ENCODE data around the gene DOCK2. TPM values are rescaled to one million over a fixed set of nuclear protein-coding genes. Genes with fewer than 3 reads are reported as not detected.
A peak's percentile ranks its signal among the peaks of the same experiment; 100 is the strongest.
"Not testable (repeated sequence)": the region's sequence is repeated elsewhere in the genome, so short reads cannot be mapped to it uniquely, and the experiment has no call there.

The DOCK2 gene
- total RNA-seq, 1 donor from 2014 or later: 11.5 TPM

- no peak for DNase-seq
These were observed 194.3 kb downstream of the DOCK2 start for GRCh38 chr5:169831331-169831730.

- DNase-seq: no peak
These were observed 195.2 kb downstream of the DOCK2 start for GRCh38 chr5:169832304-169832703.

DNA sequence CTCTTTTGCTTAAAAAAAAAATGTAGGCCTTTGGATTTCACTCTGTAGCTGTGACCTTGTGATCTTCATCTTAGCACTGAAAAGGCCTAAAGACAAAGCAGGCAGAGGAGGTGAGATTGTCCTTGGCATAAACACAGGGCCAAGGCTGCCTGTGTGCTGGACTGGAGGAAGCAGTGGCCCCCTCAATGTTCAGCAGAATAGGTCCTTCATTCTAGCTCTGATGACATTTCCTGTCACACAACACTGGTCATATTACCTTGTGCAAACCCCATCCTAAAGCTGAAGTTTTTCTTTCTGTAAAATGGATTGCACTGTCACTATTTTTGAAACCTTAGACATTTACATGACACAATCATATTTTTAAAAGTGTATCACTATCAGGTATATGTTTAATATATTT, 195.8 kb downstream of the DOCK2 start:
- no peak for DNase-seq

GRCh38 chr5:169833681-169834292, 196.7 kb downstream of the DOCK2 start:
- DNase-seq: not testable (repeated sequence)

- DNase-seq: not testable (repeated sequence)
These were observed 197.5 kb downstream of the DOCK2 start for GRCh38 chr5:169834540-169834939.

GRCh38 chr5:169836835-169837536, 199.9 kb downstream of the DOCK2 start:
- DNase-seq: no peak

- DNase-seq: no peak
These were observed 200.6 kb downstream of the DOCK2 start for GRCh38 chr5:169837686-169838085.

- no peak for DNase-seq
These were observed 201.6 kb downstream of the DOCK2 start for GRCh38 chr5:169838688-169839087.

GRCh38 chr5:169840405-169840804, 203.3 kb downstream of the DOCK2 start:
- DNase-seq: no peak

DNA sequence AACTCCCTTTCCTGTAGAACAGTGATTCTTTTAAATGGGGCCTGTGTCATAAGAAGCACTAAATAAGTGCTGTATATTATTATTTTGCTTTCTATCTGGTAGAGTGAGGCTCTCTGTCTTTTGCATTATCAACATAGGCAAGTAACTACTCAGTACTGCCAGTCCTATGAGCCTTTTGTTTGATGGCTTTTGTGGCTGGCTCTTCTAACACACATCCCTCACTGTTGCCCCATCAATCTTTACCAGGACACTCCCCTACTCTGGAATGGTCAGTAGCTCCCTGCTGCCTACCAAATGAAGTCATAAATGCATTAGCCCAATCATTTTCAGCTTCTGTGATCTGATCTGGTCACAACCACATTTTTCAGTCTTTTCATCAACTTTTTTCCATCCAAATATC, 205.6 kb downstream of the DOCK2 start:
- no peak for DNase-seq

GRCh38 chr5:169847519-169847918, 210.4 kb downstream of the DOCK2 start:
- no peak for DNase-seq

DNA sequence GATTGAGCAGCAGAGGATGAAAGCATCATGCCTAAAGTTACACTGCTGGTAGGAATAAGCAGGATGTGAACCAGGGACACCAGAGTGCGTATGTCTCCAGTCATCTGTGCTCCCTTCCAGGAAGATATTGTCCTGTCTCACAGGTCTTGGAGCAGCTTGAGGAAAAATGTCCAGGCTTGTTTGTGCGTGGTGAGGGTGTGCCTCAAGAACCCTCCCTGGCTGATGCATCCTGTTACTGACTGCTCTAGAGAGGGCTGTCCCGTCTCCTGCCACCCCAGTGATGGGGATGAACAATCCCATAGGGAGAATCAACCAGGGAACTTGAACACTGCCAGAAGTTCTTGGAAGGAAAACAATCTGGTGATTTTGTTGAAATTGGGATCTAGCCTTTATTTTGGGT, 211.2 kb downstream of the DOCK2 start:
- DNase-seq: no peak

- DNase-seq: no peak
These were observed 211.7 kb downstream of the DOCK2 start for GRCh38 chr5:169848792-169849191.

GRCh38 chr5:169850409-169850808, 213.3 kb downstream of the DOCK2 start:
- DNase-seq: no peak

GRCh38 chr5:169851321-169851850, 214.3 kb downstream of the DOCK2 start:
- DNase-seq: no peak

GRCh38 chr5:169856571-169856970, 219.5 kb downstream of the DOCK2 start:
- DNase-seq: no peak

GRCh38 chr5:169860585-169860984, 223.5 kb downstream of the DOCK2 start:
- no peak for DNase-seq

DNA sequence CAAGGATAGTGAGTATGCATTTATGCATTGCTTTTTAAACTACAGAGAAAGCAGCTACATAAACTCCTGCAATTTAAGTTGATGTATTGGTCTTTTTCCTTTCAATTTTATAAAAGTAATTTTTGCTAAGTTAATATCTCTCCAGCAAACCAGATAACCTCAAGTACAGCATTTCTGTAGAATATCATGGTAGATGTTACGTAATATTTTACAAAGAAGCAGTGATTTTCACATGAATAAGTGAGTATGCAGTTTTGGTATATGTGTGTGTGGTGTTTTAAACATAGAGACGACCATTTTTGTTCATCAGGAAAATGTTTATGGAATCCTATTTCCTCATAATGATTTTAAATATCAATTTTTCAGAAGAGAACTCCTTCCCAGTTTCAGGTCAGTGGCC, 224.4 kb downstream of the DOCK2 start:
- no peak for DNase-seq

DNA sequence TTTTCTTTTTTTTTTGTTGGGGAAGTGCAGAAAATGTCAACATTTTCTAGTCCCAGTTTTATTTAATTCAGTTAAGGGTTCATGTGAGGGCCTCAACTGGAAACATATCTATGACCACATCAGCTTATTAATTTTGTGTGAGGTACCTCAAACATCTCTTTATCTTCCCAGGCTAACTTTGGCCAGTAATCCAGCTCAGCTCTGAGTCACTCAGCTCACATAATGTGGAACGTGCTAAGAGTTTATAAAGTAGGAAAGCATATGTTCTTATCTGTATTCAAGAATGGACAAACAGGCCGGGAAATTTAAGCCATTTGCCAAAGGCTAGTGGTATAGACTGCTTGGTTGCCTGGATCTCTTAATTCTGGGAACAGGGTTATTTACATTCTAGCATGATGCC, 224.9 kb downstream of the DOCK2 start:
- DNase-seq: no peak

- peak; percentile 31 for DNase-seq
These were observed 225.3 kb downstream of the DOCK2 start for GRCh38 chr5:169862391-169862811.

DNA sequence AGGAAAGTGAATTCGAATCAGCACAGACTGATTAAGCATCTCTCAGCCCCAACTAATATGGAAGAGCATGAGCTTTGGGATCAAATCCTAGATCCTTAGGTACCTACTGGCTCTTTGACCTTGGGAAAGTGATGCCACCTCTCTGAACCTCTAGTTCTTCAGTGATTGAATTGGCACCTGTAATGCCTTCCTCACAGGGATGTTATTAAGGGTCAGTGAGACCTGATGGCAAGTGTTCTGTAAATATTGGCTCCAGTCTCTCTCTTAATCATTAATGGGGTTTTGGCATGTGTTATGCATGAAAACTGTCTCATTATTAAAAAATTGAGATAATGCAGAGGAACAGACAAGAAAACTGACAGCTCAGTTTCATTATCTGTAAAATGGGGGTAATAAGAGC, 227.4 kb downstream of the DOCK2 start:
- DNase-seq: no peak

DNA sequence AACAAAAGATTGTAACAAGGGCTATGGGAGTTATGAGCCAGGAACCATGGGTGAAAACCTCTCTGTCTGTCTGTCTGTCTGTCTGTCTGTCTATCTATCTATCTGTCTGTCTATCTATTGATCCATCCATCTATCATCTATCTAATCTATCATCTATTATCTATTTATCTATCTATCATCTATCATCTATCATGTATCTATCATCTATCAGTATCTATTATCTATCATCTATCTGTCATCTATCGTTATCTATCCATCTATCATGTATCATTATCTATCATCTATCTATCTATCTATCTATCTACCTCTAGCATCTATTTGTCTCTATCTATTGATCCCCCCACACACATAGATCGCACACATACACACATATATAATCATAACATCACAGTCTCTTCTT, 230.3 kb downstream of the DOCK2 start:
- no peak for DNase-seq

DNA sequence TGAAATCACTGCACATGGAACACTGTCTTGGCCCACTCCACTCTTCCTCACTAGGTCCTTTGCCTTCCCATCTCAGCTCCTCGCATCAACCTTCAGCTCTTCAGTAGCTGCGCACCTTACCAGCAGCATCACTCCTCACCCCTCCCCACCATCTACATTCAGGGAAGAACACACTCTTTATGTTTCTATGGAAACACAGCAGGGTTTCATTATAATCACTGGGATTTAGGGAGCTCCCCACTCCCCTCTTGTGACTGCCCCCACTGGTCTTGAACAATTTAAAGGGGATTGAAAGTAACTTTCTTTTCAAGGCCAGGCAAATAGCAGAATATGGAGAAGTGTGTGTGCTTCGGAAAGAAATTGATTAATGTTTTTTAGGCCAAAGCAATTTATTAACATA, 232.0 kb downstream of the DOCK2 start:
- no peak for DNase-seq

- no peak for DNase-seq
These were observed 233.1 kb downstream of the DOCK2 start for GRCh38 chr5:169870211-169870610.
